ENCODE measurements around the gene MRPL58.

- no peak for TF ChIP-seq CTCF (conservative IDR thresholded peaks at IDR 0.05)
- TF ChIP-seq ZFX (IDR thresholded peaks at IDR 0.05), result no peak
Measured at GRCh38 chr17:75010683-75011400, 1.6 kb upstream of the MRPL58 start.
